A673 (cell line): ENCODE data around the gene CDIP1. TPM values are rescaled to one million over a fixed set of nuclear protein-coding genes. Genes with fewer than 3 reads are reported as not detected.

Experiments used
- BruUV-seq: library from RNA; stranded (reverse); fragments of 400-500 nt; replicated peaks from 2 replicates; lab custom pipeline; 2021; lab: Mats Ljungman, UMichigan
- CTCF ChIA-PET: fragments of 300-600 bp; sonication (Branson Sonifier 250); formaldehyde crosslinking; loops from one replicate; lab custom pipeline; 2022; ENCODE audit warnings: antibody characterized with exemption; lab: Charles Lee
- POLR2A ChIA-PET: fragments of 300-600 bp; sonication (Branson Sonifier 250); formaldehyde crosslinking; loops from one replicate; lab custom pipeline; 2022; ENCODE audit warnings: antibody characterized with exemption; ENCODE audit not compliant: low non-redundant PET; lab: Charles Lee
- DNase-seq: peaks from one replicate; pipeline ENCODE4 v3.0.0-alpha.2; 2015; ENCODE audit warnings: low spot score
- H3K27ac ChIP-seq: fragments of 200-600 bp; sonication (generic); 2 replicates; pipeline ENCODE4 v1.5.1; 2016; ENCODE audit warnings: mixed run types, low read depth, mild to moderate bottlenecking, mixed read lengths, antibody characterized with exemption, low read length; ENCODE audit not compliant: poor library complexity, severe bottlenecking
- H3K27me3 ChIP-seq: fragments of 200-600 bp; sonication (generic); replicated peaks from 2 replicates; pipeline ENCODE4 v1.6.1; 2017; ENCODE audit warnings: mixed run types, low read depth, mild to moderate bottlenecking, mixed read lengths, antibody characterized with exemption, low read length; ENCODE audit not compliant: insufficient read depth, poor library complexity
- H3K36me3 ChIP-seq: fragments of 200-600 bp; sonication (generic); 2 replicates; pipeline ENCODE4 v1.6.1; 2016; ENCODE audit warnings: mixed run types, mild to moderate bottlenecking, mixed read lengths, antibody characterized with exemption, low read length; ENCODE audit not compliant: insufficient read depth, poor library complexity, severe bottlenecking
- H3K4me1 ChIP-seq: fragments of 200-600 bp; sonication (generic); 2 replicates; pipeline ENCODE4 v1.6.1; 2017; ENCODE audit warnings: mixed run types, mild to moderate bottlenecking, mixed read lengths, antibody characterized with exemption, low read length; ENCODE audit not compliant: insufficient read depth, poor library complexity, severe bottlenecking
- H3K4me3 ChIP-seq: fragments of 200-600 bp; sonication (generic); 2 replicates; pipeline ENCODE4 v1.5.1; 2016; ENCODE audit warnings: low read depth, mixed run types, mild to moderate bottlenecking, mixed read lengths, low read length; ENCODE audit not compliant: poor library complexity, severe bottlenecking
- H3K9me3 ChIP-seq: fragments of 200-600 bp; sonication (generic); 2 replicates; pipeline ENCODE4 v1.6.1; 2016; ENCODE audit warnings: mixed run types, low read depth, mild to moderate bottlenecking, mixed read lengths, antibody characterized with exemption, low read length; ENCODE audit not compliant: poor library complexity, severe bottlenecking
- CTCF ChIP-seq: fragments of 300-800, 200-600 bp; sonication (generic); conservative IDR thresholded peaks from 2 replicates; pipeline ENCODE4 v1.5.1; 2017; ENCODE audit warnings: low read depth, mild to moderate bottlenecking, antibody characterized with exemption, low read length, moderate library complexity, mixed read lengths
- EZH2 ChIP-seq: fragments of 200-600 bp; sonication (generic); IDR thresholded peaks from 2 replicates; pipeline ENCODE4 v1.6.1; 2017; ENCODE audit warnings: borderline replicate concordance, low read depth, mild to moderate bottlenecking, mixed read lengths, antibody characterized with exemption, low read length; ENCODE audit not compliant: poor library complexity, severe bottlenecking
- intact Hi-C: fragments of 100-400 bp; cut with micrococcal nuclease; formaldehyde crosslinking; loops from one replicate; pipeline ENCODE4 v1.10.0; 2022; ENCODE audit not compliant: unreplicated experiment
- total RNA-seq: library from RNA; stranded (reverse); gene quantifications from 2 replicates; pipeline ENCODE4 v1.2.3, GENCODE V29; 2021

Gene CDIP1
- total RNA-seq, 1 experiment from 2014 or later, result 12.8 TPM

GRCh38 chr16:4523686-4524085 lies 14.9 kb downstream of the CDIP1 start:
- no TSS peak for BruUV-seq
- ChIA-PET CTCF (no interaction called here), POLR2A (no interaction called here)
- Histone ChIP-seq H3K9me3 (no peaks in the 10 kb centered on the region), H3K27ac (no peak overlapping the region), H3K27me3 (no peaks in the 10 kb centered on the region), H3K4me1 (peaks cover 27% of the 10 kb centered on the region), H3K4me3 (no peak overlapping the region), H3K36me3 (no peaks in the 10 kb centered on the region)
- TF ChIP-seq CTCF (no peak), EZH2 (no peak)
- intact Hi-C loops, result no loop called here
- no peak for DNase-seq

GRCh38 chr16:4522051-4522581 lies 16.5 kb downstream of the CDIP1 start:
- intact Hi-C loops, result no loop called here
- peak; percentile 81 for DNase-seq
- POLR2A ChIA-PET, result interaction anchor here (0.6 kb wide), 1 partner anchor 12 kb away, joined by 5 read pairs; no protein-coding TSS in a partner anchor
- peaks cover 27% of the 10 kb centered on the region for H3K4me1 ChIP-seq
- no peak overlapping the region for H3K4me3 ChIP-seq
- TF ChIP-seq CTCF, result no peak
- no peak for TF ChIP-seq EZH2
- CTCF ChIA-PET, result no interaction called here
- no peaks in the 10 kb centered on the region for H3K27me3 ChIP-seq
- peak overlapping the region; percentile 74 for H3K27ac ChIP-seq
- H3K9me3 ChIP-seq, result no peaks in the 10 kb centered on the region
- no TSS peak for BruUV-seq
- H3K36me3 ChIP-seq, result no peaks in the 10 kb centered on the region

GRCh38 chr16:4520913-4521312 lies 17.7 kb downstream of the CDIP1 start:
- H3K4me3 ChIP-seq, result no peak overlapping the region
- H3K27me3 ChIP-seq, result no peaks in the 10 kb centered on the region
- H3K27ac ChIP-seq, result peak overlapping the region; percentile 74
- CTCF ChIA-PET, result interaction anchor here (0.6 kb wide), 1 partner anchor 29 kb away, joined by 4 read pairs; no protein-coding TSS in a partner anchor
- BruUV-seq, result no TSS peak
- DNase-seq, result no peak
- H3K36me3 ChIP-seq, result no peaks in the 10 kb centered on the region
- H3K9me3 ChIP-seq, result no peaks in the 10 kb centered on the region
- peaks cover 27% of the 10 kb centered on the region for H3K4me1 ChIP-seq
- intact Hi-C loops, result no loop called here
- POLR2A ChIA-PET, result no interaction called here
- TF ChIP-seq EZH2 (no peak), CTCF (no peak)
